Keratinocyte (primary cell): Measurements from ENCODE around the gene PTPN5.
A peak's percentile ranks its signal among the peaks of the same experiment; 100 is the strongest.

Source experiments
- CTCF ChIP-seq, 3 experiments: IDR thresholded peaks in 1 of 3; conservative IDR thresholded peaks in 1 of 3; optimal IDR thresholded peaks in 1 of 3; 2 replicates in 2 of 3; 3 replicates in 1 of 3; pipeline versions ENCODE3 to v1.5.1; 2011; ENCODE audit warnings: low read length in 3 of 3, mild to moderate bottlenecking in 3 of 3, moderate library complexity in 2 of 3, control low read depth in 1 of 3, inconsistent platforms in 1 of 3; ENCODE audit not compliant: insufficient read depth in 2 of 3; ENCODE audit errors: extremely low read depth in 1 of 3
- EZH2 ChIP-seq: IDR thresholded peaks from one replicate; pipeline ENCODE4 v1.6.1; 2012; ENCODE audit warnings: inconsistent platforms, mild to moderate bottlenecking, low read length, moderate library complexity

GRCh38 chr11:18802381-18803257 lies 11.0 kb upstream of the PTPN5 start:
- peak; percentile 63 to 70 (median 63) for TF ChIP-seq CTCF (optimal IDR thresholded peaks at IDR 0.05 in 1 of 3, IDR thresholded peaks at IDR 0.05 in 1 of 3, conservative IDR thresholded peaks at IDR 0.05 in 1 of 3; ENCODE audit: extremely low read depth in 1 of 3, insufficient read depth in 2 of 3, low read length in 3 of 3)
- no peak for TF ChIP-seq EZH2
